Pulmonary artery endothelial cell (primary cell): Measurements from ENCODE around the gene APOBEC3H. TPM values are rescaled to one million over a fixed set of nuclear protein-coding genes. Genes with fewer than 3 reads are reported as not detected.
"Not testable (repeated sequence)": the region's sequence is repeated elsewhere in the genome, so short reads cannot be mapped to it uniquely, and the experiment has no call there.

Experiments
- DNase-seq: peaks from one replicate; pipeline ENCODE4 v3.0.0-alpha.2; 2011; ENCODE audit warnings: low read depth, low spot score
- total RNA-seq: library from RNA; depleted of rRNA; stranded (reverse); fragments of >200 nt; gene quantifications from 2 replicates; pipeline ENCODE4 v1.2.3, GENCODE V29; 2014

Gene APOBEC3H
- total RNA-seq, result 0.26 TPM in 1 of 2 replicates, not detected in the other

- no peak for DNase-seq
Observed at GRCh38 chr22:39097098-39098020, at the start of gene APOBEC3H. TSS of gene APOBEC3H (plus strand) at chr22:39097244. CDS start at chr22:39100279, 3,035 bp downstream.

GRCh38 chr22:39049486-39049885 is 47.6 kb upstream of the APOBEC3H start:
- not testable (repeated sequence) for DNase-seq

- not testable (repeated sequence) for DNase-seq
Observed at GRCh38 chr22:39051844-39052495, 45.1 kb upstream of the APOBEC3H start.

GRCh38 chr22:39055658-39056057 is 41.4 kb upstream of the APOBEC3H start:
- DNase-seq, result no peak

GRCh38 chr22:39061290-39061689 is 35.8 kb upstream of the APOBEC3H start:
- not testable (repeated sequence) for DNase-seq

- DNase-seq, result not testable (repeated sequence)
Observed at GRCh38 chr22:39061951-39062350, 35.1 kb upstream of the APOBEC3H start.

GRCh38 chr22:39063904-39064303 is 33.1 kb upstream of the APOBEC3H start:
- not testable (repeated sequence) for DNase-seq

- not testable (repeated sequence) for DNase-seq
Observed at GRCh38 chr22:39066442-39067276, 30.4 kb upstream of the APOBEC3H start.

GRCh38 chr22:39068033-39068785 is 28.8 kb upstream of the APOBEC3H start:
- no peak for DNase-seq

- no peak for DNase-seq
Observed at GRCh38 chr22:39070186-39070585, 26.9 kb upstream of the APOBEC3H start.

- not testable (repeated sequence) for DNase-seq
Observed at GRCh38 chr22:39072581-39072981, 24.5 kb upstream of the APOBEC3H start.

GRCh38 chr22:39073981-39074380 is 23.1 kb upstream of the APOBEC3H start:
- no peak for DNase-seq

- not testable (repeated sequence) for DNase-seq
Observed at GRCh38 chr22:39076155-39077025, 20.7 kb upstream of the APOBEC3H start.

GRCh38 chr22:39077026-39077840 is 19.8 kb upstream of the APOBEC3H start, which contains the start of gene APOBEC3G:
TSS of gene APOBEC3G (plus strand) at chr22:39077275. CDS start at chr22:39077362, 87 bp downstream.
- DNase-seq, result not testable (repeated sequence)

GRCh38 chr22:39077912-39078311 is 19.1 kb upstream of the APOBEC3H start:
- DNase-seq, result not testable (repeated sequence)

- DNase-seq, result no peak
Observed at GRCh38 chr22:39078329-39078728, 18.7 kb upstream of the APOBEC3H start.

GRCh38 chr22:39079054-39079637 is 17.9 kb upstream of the APOBEC3H start:
- not testable (repeated sequence) for DNase-seq

- DNase-seq, result no peak
Observed at GRCh38 chr22:39080052-39080762, 16.8 kb upstream of the APOBEC3H start.
